ENCODE data around the gene PRR11. TPM values are rescaled to one million over a fixed set of nuclear protein-coding genes. Genes with fewer than 3 reads are reported as not detected.

The PRR11 gene
- total and polyA plus RNA-seq, 2 experiments from 2014 or later = 3.6 to 3.8 TPM

DNA sequence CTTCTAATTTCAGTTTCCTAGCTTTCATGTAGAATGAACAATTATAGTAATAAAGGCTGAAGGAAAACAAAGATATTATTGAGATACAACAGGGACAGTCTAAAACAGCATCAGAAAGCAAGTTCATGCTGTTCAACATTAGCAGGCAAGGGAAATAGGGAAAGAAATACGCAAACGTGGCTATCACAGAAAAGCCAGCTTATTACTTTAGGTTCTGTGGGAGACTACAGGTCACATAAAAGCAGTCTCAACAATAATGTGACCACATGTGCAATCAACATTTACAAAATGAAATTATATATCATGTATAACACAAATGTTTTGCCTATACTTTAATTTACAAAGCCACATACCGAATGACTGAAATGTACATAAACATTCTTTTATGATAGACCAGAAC lies 44.0 kb upstream of the PRR11 start:
- Histone ChIP-seq H3K4me3 (no peak overlapping the region), H2AFZ (no peak overlapping the region), H3K27ac (no peak overlapping the region), H3K79me2 (no peaks in the 10 kb centered on the region), H4K20me1 (ENCODE audit: insufficient read depth, poor library complexity, severe bottlenecking) (no peaks in the 10 kb centered on the region), H3K9me3 (ENCODE audit: low read depth) (no peaks in the 10 kb centered on the region), H3K4me1 (ENCODE audit: insufficient read depth) (no peaks in the 10 kb centered on the region), H3K4me2 (no peak overlapping the region), H3K27me3 (no peaks in the 10 kb centered on the region), H3K36me3 (replicated peaks; ENCODE audit: insufficient read depth, low read depth) (no peaks in the 10 kb centered on the region), H3K9me2 (replicated peaks; ENCODE audit: insufficient read depth) (no peaks in the 10 kb centered on the region)
- WGBS (ENCODE audit: low lambda C conversion rate, missing lambda C conversion rate) = 97% methylated on average over 3 of the region's 3 CpGs
- no peak for DNase-seq (ENCODE audit: low spot score)
- TF ChIP-seq, protein P1, sequence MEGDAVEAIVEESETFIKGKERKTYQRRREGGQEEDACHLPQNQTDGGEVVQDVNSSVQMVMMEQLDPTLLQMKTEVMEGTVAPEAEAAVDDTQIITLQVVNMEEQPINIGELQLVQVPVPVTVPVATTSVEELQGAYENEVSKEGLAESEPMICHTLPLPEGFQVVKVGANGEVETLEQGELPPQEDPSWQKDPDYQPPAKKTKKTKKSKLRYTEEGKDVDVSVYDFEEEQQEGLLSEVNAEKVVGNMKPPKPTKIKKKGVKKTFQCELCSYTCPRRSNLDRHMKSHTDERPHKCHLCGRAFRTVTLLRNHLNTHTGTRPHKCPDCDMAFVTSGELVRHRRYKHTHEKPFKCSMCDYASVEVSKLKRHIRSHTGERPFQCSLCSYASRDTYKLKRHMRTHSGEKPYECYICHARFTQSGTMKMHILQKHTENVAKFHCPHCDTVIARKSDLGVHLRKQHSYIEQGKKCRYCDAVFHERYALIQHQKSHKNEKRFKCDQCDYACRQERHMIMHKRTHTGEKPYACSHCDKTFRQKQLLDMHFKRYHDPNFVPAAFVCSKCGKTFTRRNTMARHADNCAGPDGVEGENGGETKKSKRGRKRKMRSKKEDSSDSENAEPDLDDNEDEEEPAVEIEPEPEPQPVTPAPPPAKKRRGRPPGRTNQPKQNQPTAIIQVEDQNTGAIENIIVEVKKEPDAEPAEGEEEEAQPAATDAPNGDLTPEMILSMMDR (IDR thresholded peaks at IDR 0.05; ENCODE audit: poor library complexity) = no peak
- TF ChIP-seq EZH2phosphoT487 (IDR thresholded peaks at IDR 0.05; ENCODE audit: low read depth, severe bottlenecking, unreplicated experiment) = no peak
- no peak for TF ChIP-seq EZH2 (IDR thresholded peaks at IDR 0.05; ENCODE audit: borderline replicate concordance)

DNA sequence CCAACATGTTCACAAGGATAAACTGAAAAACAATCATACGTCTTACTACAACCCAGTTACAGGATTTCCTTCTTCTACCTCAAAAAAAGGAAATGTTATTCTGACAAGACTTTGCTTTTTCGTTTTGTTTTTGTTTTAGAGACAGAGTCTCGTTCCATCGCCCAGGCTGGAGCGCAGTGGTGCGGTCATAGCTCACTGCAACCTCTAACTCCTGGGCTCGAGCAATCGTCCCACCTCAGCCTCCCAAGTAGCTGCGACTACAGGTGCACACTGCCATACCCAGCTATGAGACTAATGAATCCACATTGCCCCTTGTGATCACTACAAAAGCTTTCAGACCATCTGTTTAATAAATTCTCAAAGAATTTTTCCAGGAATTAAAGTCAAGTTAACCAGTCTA lies 40.1 kb upstream of the PRR11 start:
- H3K9me2 ChIP-seq (replicated peaks; ENCODE audit: insufficient read depth) = no peaks in the 10 kb centered on the region
- H3K4me2 ChIP-seq = no peak overlapping the region
- H3K4me3 ChIP-seq = no peak overlapping the region
- peaks cover 10% of the 10 kb centered on the region for H3K79me2 ChIP-seq
- H3K36me3 ChIP-seq (replicated peaks; ENCODE audit: insufficient read depth, low read depth) = no peaks in the 10 kb centered on the region
- no peak overlapping the region for H3K27ac ChIP-seq
- WGBS (ENCODE audit: low lambda C conversion rate, missing lambda C conversion rate) = 98% methylated on average over 9 of the region's 9 CpGs
- DNase-seq (ENCODE audit: low spot score) = no peak
- TF ChIP-seq EZH2 (IDR thresholded peaks at IDR 0.05; ENCODE audit: borderline replicate concordance) (no peak), EZH2phosphoT487 (IDR thresholded peaks at IDR 0.05; ENCODE audit: low read depth, severe bottlenecking, unreplicated experiment) (no peak)
- TF ChIP-seq, protein P1 (IDR thresholded peaks at IDR 0.05; ENCODE audit: poor library complexity) = no peak
- no peaks in the 10 kb centered on the region for H3K27me3 ChIP-seq
- no peaks in the 10 kb centered on the region for H3K9me3 ChIP-seq (ENCODE audit: low read depth)
- no peaks in the 10 kb centered on the region for H4K20me1 ChIP-seq (ENCODE audit: insufficient read depth, poor library complexity, severe bottlenecking)
- no peaks in the 10 kb centered on the region for H3K4me1 ChIP-seq (ENCODE audit: insufficient read depth)
- H2AFZ ChIP-seq = no peak overlapping the region

DNA sequence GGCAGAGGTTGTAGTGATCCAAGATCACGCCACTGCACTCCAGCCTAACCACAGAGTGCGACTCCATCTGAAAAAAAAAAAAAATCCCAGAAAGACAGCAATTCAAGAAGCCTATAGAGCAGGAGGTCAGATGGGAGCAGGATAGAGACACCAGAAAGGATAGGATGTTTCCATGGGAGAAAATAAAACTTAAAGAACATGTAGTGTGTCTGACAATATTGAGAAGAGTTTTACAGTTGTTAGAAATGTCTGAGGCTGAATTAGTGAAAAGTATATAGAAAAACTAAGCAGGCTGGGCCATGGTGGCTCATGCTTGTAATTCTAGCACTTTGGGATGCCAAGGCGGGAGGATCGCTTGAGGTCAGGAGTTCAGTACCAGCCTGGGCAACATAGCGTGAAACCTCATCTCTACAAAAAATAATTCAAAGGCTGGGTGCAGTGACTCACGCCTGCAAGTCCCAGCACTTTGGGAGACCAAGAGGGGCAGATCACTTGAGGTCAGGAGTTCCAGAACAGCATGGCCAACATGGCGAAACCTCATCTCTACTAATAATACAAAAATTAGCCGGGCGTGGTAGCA lies 33.6 kb upstream of the PRR11 start:
- no peaks in the 10 kb centered on the region for H3K4me1 ChIP-seq (ENCODE audit: insufficient read depth)
- no peak for DNase-seq (ENCODE audit: low spot score)
- 98% methylated on average over 9 of the region's 9 CpGs for WGBS (ENCODE audit: low lambda C conversion rate, missing lambda C conversion rate)

More for the DNA sequence above, 33.6 kb upstream of the PRR11 start:
- Histone ChIP-seq H3K4me2 (no peak overlapping the region), H3K27ac (no peak overlapping the region), H3K27me3 (no peaks in the 10 kb centered on the region), H4K20me1 (ENCODE audit: insufficient read depth, poor library complexity, severe bottlenecking) (no peaks in the 10 kb centered on the region), H2AFZ (no peak overlapping the region), H3K9me2 (replicated peaks; ENCODE audit: insufficient read depth) (no peaks in the 10 kb centered on the region), H3K36me3 (replicated peaks; ENCODE audit: insufficient read depth, low read depth) (no peaks in the 10 kb centered on the region), H3K79me2 (peaks cover 25% of the 10 kb centered on the region), H3K9me3 (ENCODE audit: low read depth) (no peaks in the 10 kb centered on the region), H3K4me3 (no peak overlapping the region)
- TF ChIP-seq EZH2 (IDR thresholded peaks at IDR 0.05; ENCODE audit: borderline replicate concordance) (no peak), EZH2phosphoT487 (IDR thresholded peaks at IDR 0.05; ENCODE audit: low read depth, severe bottlenecking, unreplicated experiment) (no peak)
- TF ChIP-seq, protein P1 (IDR thresholded peaks at IDR 0.05; ENCODE audit: poor library complexity) = no peak
